GM21367 (cell line): ENCODE data around the gene ZNF284.

Experiments used
- ATAC-seq: cut with Tn5 transposase; IDR thresholded peaks from one replicate; pipeline ENCODE4 v1.9.1; 2021; ENCODE audit not compliant: unreplicated experiment

The ZNF284 gene

GRCh38 chr19:44071824-44072542 lies at the start of gene ZNF284:
TSS of gene ZNF284 (plus strand) at chr19:44072159. CDS start at chr19:44076390, 4,231 bp downstream.
- ATAC-seq: peak; percentile 81

GRCh38 chr19:44024900-44025216 lies 47.1 kb upstream of the ZNF284 start:
- ATAC-seq: no peak

- peak; percentile 78 for ATAC-seq
These were observed 46.6 kb upstream of the ZNF284 start, which contains the start of gene ZNF222 for GRCh38 chr19:44025217-44025936. TSS of gene ZNF222 (plus strand) at chr19:44025379. CDS start at chr19:44025437, 58 bp downstream.

- ATAC-seq: no peak
These were observed 45.3 kb upstream of the ZNF284 start for GRCh38 chr19:44026622-44027021.

- ATAC-seq: no peak
These were observed 39.9 kb upstream of the ZNF284 start for GRCh38 chr19:44032001-44032610.

GRCh38 chr19:44042147-44042546 lies 29.8 kb upstream of the ZNF284 start:
- ATAC-seq: no peak

- ATAC-seq: no peak
These were observed 21.0 kb upstream of the ZNF284 start for GRCh38 chr19:44050740-44051649.

- ATAC-seq: no peak
These were observed 20.1 kb upstream of the ZNF284 start, which contains the start of gene ZNF223 for GRCh38 chr19:44051650-44052402. TSS of gene ZNF223 (plus strand) at chr19:44052036. CDS start at chr19:44055177, 3,141 bp downstream.

- ATAC-seq: no peak
These were observed 16.1 kb upstream of the ZNF284 start for GRCh38 chr19:44055870-44056269.

- no peak for ATAC-seq
These were observed 12.7 kb upstream of the ZNF284 start for GRCh38 chr19:44059229-44059628.

- ATAC-seq: no peak
These were observed 10.9 kb upstream of the ZNF284 start for GRCh38 chr19:44061038-44061437.

GRCh38 chr19:44066305-44066704 lies 5.7 kb upstream of the ZNF284 start:
- ATAC-seq: no peak

GRCh38 chr19:44069415-44069814 lies 2.5 kb upstream of the ZNF284 start:
- ATAC-seq: no peak

- ATAC-seq: no peak
These were observed 813 bp downstream of the ZNF284 start for GRCh38 chr19:44072543-44073401.

GRCh38 chr19:44076325-44076724 lies 4.4 kb downstream of the ZNF284 start:
- no peak for ATAC-seq

- no peak for ATAC-seq
These were observed 20.1 kb downstream of the ZNF284 start for GRCh38 chr19:44092108-44092507.

GRCh38 chr19:44093931-44094765 lies 22.2 kb downstream of the ZNF284 start, which contains the start of gene ZNF224:
TSS of gene ZNF224 (plus strand) at chr19:44094361. CDS start at chr19:44097874, 3,513 bp downstream.
- peak; percentile 69 for ATAC-seq

- ATAC-seq: no peak
These were observed 35.8 kb downstream of the ZNF284 start for GRCh38 chr19:44107751-44108150.
